ENCODE data around the gene CIB1. TPM values are rescaled to one million over a fixed set of nuclear protein-coding genes. Genes with fewer than 3 reads are reported as not detected.
"Not testable (repeated sequence)": the region's sequence is repeated elsewhere in the genome, so short reads cannot be mapped to it uniquely, and the experiment has no call there.

CIB1 gene
- total RNA-seq (148 TPM), polyA plus RNA-seq (100 to 1,000 TPM; 185 to 263 (median 222) TPM)

- Histone ChIP-seq H3K4me3 (ENCODE audit: low read depth, low read length) (peak within 1 kb of the TSS; percentile 91), H3K36me3 (ENCODE audit: control insufficient read depth, insufficient read depth, low read length) (peaks cover 23% of the 10 kb centered on the region), H3K4me1 (ENCODE audit: control insufficient read depth, insufficient read depth, low read length, poor library complexity, severe bottlenecking) (peaks cover 51% of the 10 kb centered on the region), H3K9me3 (ENCODE audit: control insufficient read depth in 2 of 2, low read length in 2 of 2) (no peaks in the 10 kb centered on the region), H3K27ac (ENCODE audit: insufficient read depth, low read length, poor library complexity, severe bottlenecking) (peak within 1 kb of the TSS; percentile 96), H3K27me3 (ENCODE audit: control insufficient read depth, insufficient read depth, low read length) (no peaks in the 10 kb centered on the region)
- no peaks in the 10 kb centered on the region for H3K9me3 Mint-ChIP-seq
- peaks cover 9 to 65% (median 38%) of the 10 kb centered on the region in 4 donors for H3K4me1 Mint-ChIP-seq
- ATAC-seq (ENCODE audit: low read depth in 2 of 2): peak; percentile 79 to 86
- H3K27ac Mint-ChIP-seq: peak within 1 kb of the TSS; percentile 94 to 100 (median 98)
- no peaks in the 10 kb centered on the region for H3K27me3 Mint-ChIP-seq
- H3K4me3 Mint-ChIP-seq: peak within 1 kb of the TSS; percentile 90 to 95 (median 91)
- H3K36me3 Mint-ChIP-seq: peaks cover 27% of the 10 kb centered on the region
- DNase-seq: peak; percentile 56 to 97 (median 94)
Measured at GRCh38 chr15:90233387-90234095, at the start of gene CIB1. Gene CIB1 (minus strand): TSS chr15:90233941. CDS start chr15:90233885, 56 bp downstream.

GRCh38 chr15:90281637-90282036, 47.9 kb upstream of the CIB1 start:
- H3K4me3 ChIP-seq (ENCODE audit: low read depth, low read length); H3K4me1 ChIP-seq (ENCODE audit: control insufficient read depth, insufficient read depth, low read length, poor library complexity, severe bottlenecking); H3K36me3 ChIP-seq (ENCODE audit: control insufficient read depth, insufficient read depth, low read length); H3K27ac Mint-ChIP-seq; H3K27me3 ChIP-seq (ENCODE audit: control insufficient read depth, insufficient read depth, low read length); H3K36me3 Mint-ChIP-seq; DNase-seq; H3K9me3 Mint-ChIP-seq; ATAC-seq (ENCODE audit: low read depth in 2 of 2); H3K27ac ChIP-seq (ENCODE audit: insufficient read depth, low read length, poor library complexity, severe bottlenecking); H3K9me3 ChIP-seq (ENCODE audit: control insufficient read depth in 2 of 2, low read length in 2 of 2); H3K27me3 Mint-ChIP-seq; H3K4me1 Mint-ChIP-seq; H3K4me3 Mint-ChIP-seq: not testable (repeated sequence)

- H3K27ac ChIP-seq (ENCODE audit: insufficient read depth, low read length, poor library complexity, severe bottlenecking); H3K4me3 ChIP-seq (ENCODE audit: low read depth, low read length); H3K27ac Mint-ChIP-seq; H3K27me3 Mint-ChIP-seq; H3K4me1 Mint-ChIP-seq; DNase-seq; H3K9me3 ChIP-seq (ENCODE audit: control insufficient read depth in 2 of 2, low read length in 2 of 2); H3K36me3 ChIP-seq (ENCODE audit: control insufficient read depth, insufficient read depth, low read length); H3K9me3 Mint-ChIP-seq; H3K4me1 ChIP-seq (ENCODE audit: control insufficient read depth, insufficient read depth, low read length, poor library complexity, severe bottlenecking); H3K4me3 Mint-ChIP-seq; H3K36me3 Mint-ChIP-seq; H3K27me3 ChIP-seq (ENCODE audit: control insufficient read depth, insufficient read depth, low read length); ATAC-seq (ENCODE audit: low read depth in 2 of 2): not testable (repeated sequence)
Measured at GRCh38 chr15:90280743-90281142, 47.0 kb upstream of the CIB1 start.

- H3K36me3 ChIP-seq (ENCODE audit: control insufficient read depth, insufficient read depth, low read length); H3K9me3 Mint-ChIP-seq; DNase-seq; ATAC-seq (ENCODE audit: low read depth in 2 of 2); H3K27me3 Mint-ChIP-seq; H3K4me1 Mint-ChIP-seq; H3K4me3 Mint-ChIP-seq; H3K9me3 ChIP-seq (ENCODE audit: control insufficient read depth in 2 of 2, low read length in 2 of 2); H3K4me3 ChIP-seq (ENCODE audit: low read depth, low read length); H3K27ac Mint-ChIP-seq; H3K27me3 ChIP-seq (ENCODE audit: control insufficient read depth, insufficient read depth, low read length); H3K27ac ChIP-seq (ENCODE audit: insufficient read depth, low read length, poor library complexity, severe bottlenecking); H3K4me1 ChIP-seq (ENCODE audit: control insufficient read depth, insufficient read depth, low read length, poor library complexity, severe bottlenecking): not testable (repeated sequence)
- peaks cover 16% of the 10 kb centered on the region for H3K36me3 Mint-ChIP-seq
Measured at GRCh38 chr15:90278467-90278866, 44.7 kb upstream of the CIB1 start.

GRCh38 chr15:90271459-90272166, 37.9 kb upstream of the CIB1 start:
- Histone ChIP-seq H3K27me3 (ENCODE audit: control insufficient read depth, insufficient read depth, low read length) (no peaks in the 10 kb centered on the region), H3K9me3 (ENCODE audit: control insufficient read depth in 2 of 2, low read length in 2 of 2) (no peaks in the 10 kb centered on the region), H3K4me1 (ENCODE audit: control insufficient read depth, insufficient read depth, low read length, poor library complexity, severe bottlenecking) (peaks cover 51% of the 10 kb centered on the region), H3K36me3 (ENCODE audit: control insufficient read depth, insufficient read depth, low read length) (peaks cover 48% of the 10 kb centered on the region), H3K27ac (ENCODE audit: insufficient read depth, low read length, poor library complexity, severe bottlenecking) (no peak overlapping the region), H3K4me3 (ENCODE audit: low read depth, low read length) (no peak overlapping the region)
- Mint-ChIP-seq H3K9me3 (no peaks in the 10 kb centered on the region), H3K36me3 (peaks cover 45% of the 10 kb centered on the region), H3K27ac (peak overlapping the region in 2 of 3 donors; percentile 10 to 64), H3K4me3 (peak overlapping the region in 2 of 4 donors; percentile 5 to 32), H3K4me1 (peaks cover 29 to 71% (median 48%) of the 10 kb centered on the region in 4 donors), H3K27me3 (no peaks in the 10 kb centered on the region)
- no peak for DNase-seq
- no peak for ATAC-seq (ENCODE audit: low read depth in 2 of 2)

- H3K4me3 Mint-ChIP-seq: peak overlapping the region in 3 of 4 donors; percentile 47 to 79 (median 72)
- no peaks in the 10 kb centered on the region for H3K9me3 Mint-ChIP-seq
- H3K36me3 ChIP-seq (ENCODE audit: control insufficient read depth, insufficient read depth, low read length): peaks cover 47% of the 10 kb centered on the region
- H3K4me3 ChIP-seq (ENCODE audit: low read depth, low read length): no peak overlapping the region
- no peaks in the 10 kb centered on the region for H3K9me3 ChIP-seq (ENCODE audit: control insufficient read depth in 2 of 2, low read length in 2 of 2)
- peak overlapping the region; percentile 34 to 95 (median 65) for H3K27ac Mint-ChIP-seq
- no peak overlapping the region for H3K27ac ChIP-seq (ENCODE audit: insufficient read depth, low read length, poor library complexity, severe bottlenecking)
- ATAC-seq (ENCODE audit: low read depth in 2 of 2): no peak
- peaks cover 57% of the 10 kb centered on the region for H3K4me1 ChIP-seq (ENCODE audit: control insufficient read depth, insufficient read depth, low read length, poor library complexity, severe bottlenecking)
- peaks cover 41% of the 10 kb centered on the region for H3K36me3 Mint-ChIP-seq
- peaks cover 32 to 78% (median 51%) of the 10 kb centered on the region in 4 donors for H3K4me1 Mint-ChIP-seq
- no peaks in the 10 kb centered on the region for H3K27me3 Mint-ChIP-seq
- DNase-seq: no peak
- no peaks in the 10 kb centered on the region for H3K27me3 ChIP-seq (ENCODE audit: control insufficient read depth, insufficient read depth, low read length)
Measured at GRCh38 chr15:90270502-90271150, 36.9 kb upstream of the CIB1 start.

- Histone ChIP-seq H3K4me3 (ENCODE audit: low read depth, low read length) (peak overlapping the region; percentile 90), H3K9me3 (ENCODE audit: control insufficient read depth in 2 of 2, low read length in 2 of 2) (no peaks in the 10 kb centered on the region), H3K27me3 (ENCODE audit: control insufficient read depth, insufficient read depth, low read length) (no peaks in the 10 kb centered on the region), H3K36me3 (ENCODE audit: control insufficient read depth, insufficient read depth, low read length) (peaks cover 43% of the 10 kb centered on the region), H3K27ac (ENCODE audit: insufficient read depth, low read length, poor library complexity, severe bottlenecking) (no peak overlapping the region), H3K4me1 (ENCODE audit: control insufficient read depth, insufficient read depth, low read length, poor library complexity, severe bottlenecking) (peaks cover 69% of the 10 kb centered on the region)
- H3K36me3 Mint-ChIP-seq: peaks cover 32% of the 10 kb centered on the region
- H3K27ac Mint-ChIP-seq: peak overlapping the region in 2 of 3 donors; percentile 52 to 56
- peak overlapping the region; percentile 96 to 99 (median 97) for H3K4me3 Mint-ChIP-seq
- H3K4me1 Mint-ChIP-seq: peaks cover 32 to 87% (median 60%) of the 10 kb centered on the region in 4 donors
- H3K27me3 Mint-ChIP-seq: no peaks in the 10 kb centered on the region
- DNase-seq: no peak
- ATAC-seq (ENCODE audit: low read depth in 2 of 2): no peak
- no peaks in the 10 kb centered on the region for H3K9me3 Mint-ChIP-seq
Measured at GRCh38 chr15:90268415-90268814, 34.7 kb upstream of the CIB1 start.
